Upper lobe of left lung (tissue), 6 donors: ENCODE results near the gene ZFAND6. TPM values are rescaled to one million over a fixed set of nuclear protein-coding genes. Genes with fewer than 3 reads are reported as not detected.
A peak's percentile ranks its signal among the peaks of the same experiment; 100 is the strongest.
"Not testable (repeated sequence)": the region's sequence is repeated elsewhere in the genome, so short reads cannot be mapped to it uniquely, and the experiment has no call there.

ENCODE experiments used
- ATAC-seq, 2 donors: fragments of 200-7000 bp; cut with Tn5 transposase; one replicate each; pipeline ENCODE4 v1.9.1; 2022; ENCODE audit warnings: mild to moderate bottlenecking in 2 of 2, moderate library complexity in 2 of 2; ENCODE audit not compliant: low FRiP score in 2 of 2
- DNase-seq, 2 donors: peaks; one replicate each; pipeline ENCODE4 v3.0.0-alpha.2; 2019 to 2020
- H3K27ac ChIP-seq, 4 donors: fragments of 200-600 bp; sonication (generic); one replicate each; pipeline ENCODE4 v1.5.1; 2016 to 2019
- H3K27me3 ChIP-seq, 4 donors: fragments of 200-600 bp; sonication (generic); one replicate each; pipeline ENCODE4 v1.5.1; 2017 to 2019
- H3K36me3 ChIP-seq, 4 donors: fragments of 200-600 bp; sonication (generic); one replicate each; pipeline ENCODE4 v1.5.1; 2016 to 2019
- H3K4me1 ChIP-seq, 4 donors: fragments of 200-600 bp; sonication (generic); one replicate each; pipeline ENCODE4 v1.5.1; 2018 to 2019
- H3K4me3 ChIP-seq, 4 donors: fragments of 200-600 bp; sonication (generic); one replicate each; pipeline ENCODE4 v1.5.1; 2017 to 2019; ENCODE audit warnings: mild to moderate bottlenecking in 2 of 4, moderate library complexity in 1 of 4
- H3K9me3 ChIP-seq, 4 donors: fragments of 200-600 bp; sonication (generic); one replicate each; pipeline ENCODE4 v1.5.1; 2018 to 2019
- CTCF ChIP-seq, 6 experiments: fragments of 450-650 bp in 4 of 6; fragments of 200-600 bp in 2 of 6; sonication (generic) in 2 of 6; IDR thresholded peaks; one replicate each; pipeline ENCODE4 v1.5.1; 2016 to 2019; ENCODE audit warnings: antibody characterized with exemption in 6 of 6
- EP300 ChIP-seq, 4 donors: sonication (generic); formaldehyde crosslinking; IDR thresholded peaks; one replicate each; pipeline ENCODE4 v1.5.1; 2017; ENCODE audit warnings: antibody characterized with exemption in 4 of 4, control low read depth in 2 of 4
- POLR2A ChIP-seq, 4 donors: fragments of 450-650 bp; IDR thresholded peaks; one replicate each; pipeline ENCODE4 v1.5.1; 2016 to 2017; ENCODE audit warnings: antibody characterized with exemption in 4 of 4, mild to moderate bottlenecking in 2 of 4
- POLR2AphosphoS5 ChIP-seq, 2 donors: sonication (generic); formaldehyde crosslinking; IDR thresholded peaks; one replicate each; pipeline ENCODE4 v1.5.1; 2017; ENCODE audit warnings: antibody characterized with exemption in 2 of 2
- WGBS, 2 donors: methylation state at CpG; one replicate each; pipeline ENCODE4 v1.1.5; 2017 to 2018; 5-methylcytosine and 5-hydroxymethylcytosine counted together
- total RNA-seq, 6 donors: library from RNA; depleted of rRNA in 4 of 6; stranded (reverse); fragments of >200 nt in 4 of 6; gene quantifications; one replicate each; pipeline versions ENCODE4 v1.1.0 to v1.2.1, GENCODE V29; 2016 to 2021
- donor health status: DM: no; HTN: no; CAD: no; lungs with moderate emphysema.
- donor health status: DM: no; HTN: yes; CAD: no; lungs with severe emphysema.

The ZFAND6 gene
- total RNA-seq, 6 donors from 2014 or later: 36.7 to 151 (median 70.5) TPM

GRCh38 chr15:80041494-80042253 lies 17.8 kb upstream of the ZFAND6 start:
- WGBS, 2 donors: 78 to 83% methylated on average over 3 of the region's 3 CpGs
- ATAC-seq (peak in 1 of 2 donors; percentile 70), DNase-seq (peak in 1 of 2 donors; percentile 38)
- H3K9me3 ChIP-seq: no peaks in the 10 kb centered on the region
- H3K4me1 ChIP-seq: no peaks in the 10 kb centered on the region
- no peak overlapping the region for H3K4me3 ChIP-seq
- H3K27me3 ChIP-seq: no peaks in the 10 kb centered on the region
- no peaks in the 10 kb centered on the region for H3K36me3 ChIP-seq
- no peak overlapping the region for H3K27ac ChIP-seq
- TF ChIP-seq EP300 (IDR thresholded peaks at IDR 0.05) (no peak), CTCF (IDR thresholded peaks at IDR 0.05) (no peak)

GRCh38 chr15:80042568-80042967 lies 16.9 kb upstream of the ZFAND6 start:
- TF ChIP-seq CTCF (IDR thresholded peaks at IDR 0.05) (no peak), POLR2AphosphoS5 (IDR thresholded peaks at IDR 0.05) (no peak), EP300 (IDR thresholded peaks at IDR 0.05) (no peak), POLR2A (IDR thresholded peaks at IDR 0.05) (no peak)
- Histone ChIP-seq H3K27me3 (no peaks in the 10 kb centered on the region), H3K9me3 (no peaks in the 10 kb centered on the region), H3K4me3 (no peak overlapping the region), H3K4me1 (no peaks in the 10 kb centered on the region), H3K27ac (no peak overlapping the region), H3K36me3 (no peaks in the 10 kb centered on the region)
- no peak for ATAC-seq
- WGBS, 2 donors: 74 to 97% methylated on average over 1 of the region's 1 CpG
- DNase-seq: no peak

- H3K9me3 ChIP-seq, H3K4me1 ChIP-seq, H3K27me3 ChIP-seq, H3K36me3 ChIP-seq, H3K4me3 ChIP-seq, DNase-seq, ATAC-seq, H3K27ac ChIP-seq: not testable (repeated sequence)
- WGBS, 2 donors: 93 to 96% methylated on average over 10 of the region's 10 CpGs
These were observed 14.3 kb upstream of the ZFAND6 start for GRCh38 chr15:80045219-80045618.

- H3K36me3 ChIP-seq: no peaks in the 10 kb centered on the region
- no peaks in the 10 kb centered on the region for H3K27me3 ChIP-seq
- H3K4me1 ChIP-seq: no peaks in the 10 kb centered on the region
- ATAC-seq (no peak), DNase-seq (no peak)
- H3K27ac ChIP-seq: no peak overlapping the region
- TF ChIP-seq EP300 (IDR thresholded peaks at IDR 0.05): no peak
- no peak for TF ChIP-seq CTCF (IDR thresholded peaks at IDR 0.05)
- TF ChIP-seq POLR2AphosphoS5 (IDR thresholded peaks at IDR 0.05): no peak
- no peak for TF ChIP-seq POLR2A (IDR thresholded peaks at IDR 0.05)
- WGBS, 2 donors: 52% methylated on average over 2 of the region's 2 CpGs
- no peak overlapping the region for H3K4me3 ChIP-seq
- no peaks in the 10 kb centered on the region for H3K9me3 ChIP-seq
These were observed 10.4 kb upstream of the ZFAND6 start for GRCh38 chr15:80049046-80049445.

GRCh38 chr15:80052597-80053304 lies 6.7 kb upstream of the ZFAND6 start:
- Histone ChIP-seq H3K36me3 (no peaks in the 10 kb centered on the region), H3K27me3 (no peaks in the 10 kb centered on the region), H3K4me1 (no peaks in the 10 kb centered on the region), H3K9me3 (no peaks in the 10 kb centered on the region), H3K27ac (no peak overlapping the region), H3K4me3 (no peak overlapping the region)
- ATAC-seq: no peak
- TF ChIP-seq EP300 (IDR thresholded peaks at IDR 0.05) (no peak), POLR2A (IDR thresholded peaks at IDR 0.05) (no peak), POLR2AphosphoS5 (IDR thresholded peaks at IDR 0.05) (no peak), CTCF (IDR thresholded peaks at IDR 0.05) (no peak)
- DNase-seq: no peak
- WGBS, 2 donors: 65 to 71% methylated on average over 6 of the region's 6 CpGs
